ENCODE data around the gene WNT1. TPM values are rescaled to one million over a fixed set of nuclear protein-coding genes. Genes with fewer than 3 reads are reported as not detected.
A peak's percentile ranks its signal among the peaks of the same experiment; 100 is the strongest.

WNT1 gene
- total RNA-seq, 1 experiment from 2014 or later = not detected

DNA sequence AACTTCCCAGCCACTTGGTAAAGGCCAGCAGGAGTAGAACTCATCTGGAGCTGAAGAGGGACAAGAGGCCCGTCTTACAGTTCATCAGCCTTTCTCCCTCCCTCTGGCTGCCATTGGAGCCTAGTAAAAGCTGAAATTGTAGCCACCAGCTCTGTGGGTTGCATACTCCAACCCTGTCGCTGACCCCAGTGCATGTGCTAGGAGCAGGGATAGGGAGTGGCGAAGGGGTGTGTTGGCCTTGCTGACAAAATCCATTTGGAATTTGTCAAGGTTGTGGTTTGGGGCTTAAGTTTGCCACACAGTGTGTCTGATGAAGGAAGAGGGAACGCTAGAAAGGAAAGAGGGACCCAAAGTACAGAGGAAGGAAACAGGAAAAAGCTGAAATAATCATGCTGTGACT is 16.8 kb upstream of the WNT1 start:
- TF ChIP-seq, protein P1, sequence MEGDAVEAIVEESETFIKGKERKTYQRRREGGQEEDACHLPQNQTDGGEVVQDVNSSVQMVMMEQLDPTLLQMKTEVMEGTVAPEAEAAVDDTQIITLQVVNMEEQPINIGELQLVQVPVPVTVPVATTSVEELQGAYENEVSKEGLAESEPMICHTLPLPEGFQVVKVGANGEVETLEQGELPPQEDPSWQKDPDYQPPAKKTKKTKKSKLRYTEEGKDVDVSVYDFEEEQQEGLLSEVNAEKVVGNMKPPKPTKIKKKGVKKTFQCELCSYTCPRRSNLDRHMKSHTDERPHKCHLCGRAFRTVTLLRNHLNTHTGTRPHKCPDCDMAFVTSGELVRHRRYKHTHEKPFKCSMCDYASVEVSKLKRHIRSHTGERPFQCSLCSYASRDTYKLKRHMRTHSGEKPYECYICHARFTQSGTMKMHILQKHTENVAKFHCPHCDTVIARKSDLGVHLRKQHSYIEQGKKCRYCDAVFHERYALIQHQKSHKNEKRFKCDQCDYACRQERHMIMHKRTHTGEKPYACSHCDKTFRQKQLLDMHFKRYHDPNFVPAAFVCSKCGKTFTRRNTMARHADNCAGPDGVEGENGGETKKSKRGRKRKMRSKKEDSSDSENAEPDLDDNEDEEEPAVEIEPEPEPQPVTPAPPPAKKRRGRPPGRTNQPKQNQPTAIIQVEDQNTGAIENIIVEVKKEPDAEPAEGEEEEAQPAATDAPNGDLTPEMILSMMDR (conservative IDR thresholded peaks at IDR 0.05; ENCODE audit: low read depth, low read length) = no peak
- TF ChIP-seq EZH2 (IDR thresholded peaks at IDR 0.05; ENCODE audit: borderline replicate concordance, low read depth, low read length, poor library complexity, severe bottlenecking) = no peak
- intact Hi-C loops (cut with micrococcal nuclease; ENCODE audit: unreplicated experiment) = no loop called here
- no peak for DNase-seq (ENCODE audit: low spot score)
- no peak overlapping the region for H3K27ac ChIP-seq (ENCODE audit: low read depth, low read length, poor library complexity, severe bottlenecking)
- POLR2A ChIA-PET (ENCODE audit: low non-redundant PET) = interaction anchor here (0.6 kb wide), 1 partner anchor 59 kb away, joined by 5 read pairs; no protein-coding TSS in a partner anchor
- CTCF ChIA-PET = no interaction called here
- BruUV-seq (replicated peaks) = no TSS peak
- H3K4me3 ChIP-seq (ENCODE audit: low read depth, low read length, poor library complexity, severe bottlenecking) = no peak overlapping the region
- H3K27me3 ChIP-seq (replicated peaks; ENCODE audit: insufficient read depth, low read depth, low read length, poor library complexity) = no peaks in the 10 kb centered on the region
- no peaks in the 10 kb centered on the region for H3K9me3 ChIP-seq (ENCODE audit: low read depth, low read length, poor library complexity, severe bottlenecking)
- H3K4me1 ChIP-seq (ENCODE audit: insufficient read depth, low read length, poor library complexity, severe bottlenecking) = peaks cover 4% of the 10 kb centered on the region
- H3K36me3 ChIP-seq (ENCODE audit: insufficient read depth, low read length, poor library complexity, severe bottlenecking) = no peaks in the 10 kb centered on the region

DNA sequence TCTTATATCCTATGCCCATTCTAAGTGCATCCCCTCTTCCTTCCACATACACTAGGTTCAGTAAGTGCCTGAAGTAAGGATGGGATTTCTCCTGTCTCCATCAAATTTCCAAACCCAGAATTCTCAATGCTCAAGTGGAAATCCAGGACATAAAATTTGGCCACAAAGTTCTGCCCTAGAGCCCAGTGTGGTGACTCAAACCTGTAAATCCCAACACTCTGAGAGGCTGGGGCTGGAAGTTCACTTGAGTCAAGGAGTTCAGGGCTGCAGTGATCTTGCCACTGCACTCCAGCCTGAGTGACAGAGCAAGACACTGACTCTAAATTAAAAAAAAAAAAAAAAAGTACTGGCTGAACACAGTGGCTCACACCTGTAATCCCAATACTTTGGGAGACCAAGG is 16.3 kb upstream of the WNT1 start:
- H3K4me1 ChIP-seq (ENCODE audit: insufficient read depth, low read length, poor library complexity, severe bottlenecking) = peaks cover 4% of the 10 kb centered on the region
- BruUV-seq (replicated peaks) = no TSS peak
- H3K4me3 ChIP-seq (ENCODE audit: low read depth, low read length, poor library complexity, severe bottlenecking) = no peak overlapping the region
- no peaks in the 10 kb centered on the region for H3K36me3 ChIP-seq (ENCODE audit: insufficient read depth, low read length, poor library complexity, severe bottlenecking)
- ChIA-PET POLR2A (ENCODE audit: low non-redundant PET) (interaction anchor here (0.6 kb wide), 1 partner anchor 59 kb away, joined by 5 read pairs; no protein-coding TSS in a partner anchor), CTCF (interaction anchor here (0.7 kb wide), 1 partner anchor 14 kb away, joined by 6 read pairs; no protein-coding TSS in a partner anchor)
- DNase-seq (ENCODE audit: low spot score) = no peak
- H3K9me3 ChIP-seq (ENCODE audit: low read depth, low read length, poor library complexity, severe bottlenecking) = no peaks in the 10 kb centered on the region
- intact Hi-C loops (cut with micrococcal nuclease; ENCODE audit: unreplicated experiment) = no loop called here
- H3K27me3 ChIP-seq (replicated peaks; ENCODE audit: insufficient read depth, low read depth, low read length, poor library complexity) = no peaks in the 10 kb centered on the region
- no peak overlapping the region for H3K27ac ChIP-seq (ENCODE audit: low read depth, low read length, poor library complexity, severe bottlenecking)
- TF ChIP-seq, protein P1 (conservative IDR thresholded peaks at IDR 0.05; ENCODE audit: low read depth, low read length) = no peak
- no peak for TF ChIP-seq EZH2 (IDR thresholded peaks at IDR 0.05; ENCODE audit: borderline replicate concordance, low read depth, low read length, poor library complexity, severe bottlenecking)

DNA sequence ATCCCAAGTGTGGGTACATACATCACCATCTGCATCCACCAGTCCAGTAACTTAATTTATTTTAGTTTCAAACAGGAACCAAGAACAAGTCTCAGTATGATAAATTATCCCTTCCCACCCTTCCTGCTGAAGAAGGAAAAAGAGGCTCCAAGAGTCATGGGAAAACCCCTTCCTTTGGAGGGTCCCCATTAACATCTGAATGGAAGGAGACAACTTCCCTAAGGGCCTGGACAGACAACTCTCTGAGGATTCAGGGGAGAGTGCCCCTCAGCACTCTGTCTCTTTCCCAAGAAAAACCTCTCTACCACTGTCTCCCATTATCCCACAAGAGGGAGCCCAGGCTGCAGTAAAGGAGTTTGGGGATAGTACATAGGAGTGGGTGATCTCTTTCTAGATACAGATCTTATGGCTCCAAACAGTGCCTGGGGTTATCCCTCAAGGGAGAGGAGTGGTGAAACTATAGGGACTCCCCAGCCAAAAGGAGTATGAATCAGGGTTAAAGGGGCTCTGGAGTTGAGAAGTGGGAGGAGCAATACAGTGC is 12.8 kb upstream of the WNT1 start:
- POLR2A ChIA-PET (ENCODE audit: low non-redundant PET) = no interaction called here
- H3K27me3 ChIP-seq (replicated peaks; ENCODE audit: insufficient read depth, low read depth, low read length, poor library complexity) = peaks cover 10% of the 10 kb centered on the region

More for the DNA sequence above, 12.8 kb upstream of the WNT1 start:
- H3K36me3 ChIP-seq (ENCODE audit: insufficient read depth, low read length, poor library complexity, severe bottlenecking) = no peaks in the 10 kb centered on the region
- H3K9me3 ChIP-seq (ENCODE audit: low read depth, low read length, poor library complexity, severe bottlenecking) = no peaks in the 10 kb centered on the region
- no peak overlapping the region for H3K27ac ChIP-seq (ENCODE audit: low read depth, low read length, poor library complexity, severe bottlenecking)
- H3K4me1 ChIP-seq (ENCODE audit: insufficient read depth, low read length, poor library complexity, severe bottlenecking) = peaks cover 5% of the 10 kb centered on the region
- BruUV-seq (replicated peaks) = no TSS peak
- DNase-seq (ENCODE audit: low spot score) = no peak
- intact Hi-C loops (cut with micrococcal nuclease; ENCODE audit: unreplicated experiment) = no loop called here
- no peak for TF ChIP-seq EZH2 (IDR thresholded peaks at IDR 0.05; ENCODE audit: borderline replicate concordance, low read depth, low read length, poor library complexity, severe bottlenecking)
- TF ChIP-seq, protein P1 (conservative IDR thresholded peaks at IDR 0.05; ENCODE audit: low read depth, low read length) = peak; percentile 43; the same call in 1 of the 2 replicates
- no peak overlapping the region for H3K4me3 ChIP-seq (ENCODE audit: low read depth, low read length, poor library complexity, severe bottlenecking)
- CTCF ChIA-PET = no interaction called here

All from A673 (cell line).